HG03521 (cell line): ENCODE data around the gene IL17REL.

ENCODE experiments used
- ATAC-seq: cut with Tn5 transposase; IDR thresholded peaks from one replicate; pipeline ENCODE4 v1.9.1; 2021; ENCODE audit warnings: mild to moderate bottlenecking, moderate library complexity; ENCODE audit not compliant: unreplicated experiment

IL17REL gene

GRCh38 chr22:49958931-49959781, 53.4 kb downstream of the IL17REL start:
- no peak for ATAC-seq

- no peak for ATAC-seq
Observed at GRCh38 chr22:49958366-49958921, 54.1 kb downstream of the IL17REL start.

- no peak for ATAC-seq
Observed at GRCh38 chr22:49957826-49958365, 54.7 kb downstream of the IL17REL start.

GRCh38 chr22:49956914-49957825, 55.4 kb downstream of the IL17REL start:
- no peak for ATAC-seq

- ATAC-seq = no peak
Observed at GRCh38 chr22:49956418-49956770, 56.2 kb downstream of the IL17REL start.

GRCh38 chr22:49955581-49956417, 56.8 kb downstream of the IL17REL start:
- no peak for ATAC-seq

GRCh38 chr22:49954991-49955580, 57.5 kb downstream of the IL17REL start:
- ATAC-seq = no peak

GRCh38 chr22:49954354-49954753, 58.2 kb downstream of the IL17REL start:
- no peak for ATAC-seq

- ATAC-seq = no peak
Observed at GRCh38 chr22:49953680-49954344, 58.8 kb downstream of the IL17REL start.

- ATAC-seq = no peak
Observed at GRCh38 chr22:49953027-49953679, 59.4 kb downstream of the IL17REL start.

- no peak for ATAC-seq
Observed at GRCh38 chr22:49951986-49952896, 60.3 kb downstream of the IL17REL start.

GRCh38 chr22:49951678-49951985, 60.9 kb downstream of the IL17REL start:
- ATAC-seq = no peak

- no peak for ATAC-seq
Observed at GRCh38 chr22:49951000-49951677, 61.4 kb downstream of the IL17REL start.

- ATAC-seq = no peak
Observed at GRCh38 chr22:49950396-49950994, 62.1 kb downstream of the IL17REL start.

- no peak for ATAC-seq
Observed at GRCh38 chr22:49949914-49950292, 62.7 kb downstream of the IL17REL start.

- no peak for ATAC-seq
Observed at GRCh38 chr22:49948958-49949913, 63.3 kb downstream of the IL17REL start.
